GM12878 (cell line): ENCODE results near the gene MAK. TPM values are rescaled to one million over a fixed set of nuclear protein-coding genes. Genes with fewer than 3 reads are reported as not detected.

Experiments used
- ATAC-seq: fragments of 200-7000 bp; cut with Tn5 transposase; 3 replicates; pipeline ENCODE4 v1.9.1; 2020; ENCODE audit warnings: mild to moderate bottlenecking, moderate library complexity
- BruUV-seq: library from RNA; stranded (reverse); fragments of 400-500 nt; replicated peaks from 2 replicates; lab custom pipeline; 2021; lab: Mats Ljungman, UMichigan
- CTCF ChIA-PET: fragments of 300-600 bp; sonication (Branson Sonifier 250); formaldehyde crosslinking; extraction: SDS; loops from one replicate; lab custom pipeline; 2021; ENCODE audit warnings: inconsistent platforms; lab: Yijun Ruan, JAX
- POLR2A ChIA-PET: fragments of 350-600 bp; formaldehyde crosslinking; extraction: SDS; loops from one replicate; lab custom pipeline; 2021; ENCODE audit warnings: inconsistent platforms; lab: Charles Lee
- RAD21 ChIA-PET: fragments of 300-600 bp; sonication (Branson Sonifier 250); formaldehyde crosslinking; loops from one replicate; lab custom pipeline; 2023; ENCODE audit warnings: antibody characterized with exemption; ENCODE audit not compliant: unreplicated experiment; lab: Charles Lee
- SMC1A ChIA-PET: fragments of 300-600 bp; sonication (Branson Sonifier 250); formaldehyde crosslinking; loops from one replicate; lab custom pipeline; 2023; ENCODE audit not compliant: unreplicated experiment, uncharacterized antibody; lab: Charles Lee
- DNase-seq: peaks from one replicate; pipeline ENCODE4 v3.0.0-alpha.2; 2011; ENCODE audit warnings: low read depth, low spot score
- FAIRE-seq: peaks from 3 replicates; lab custom pipeline; 2011; peaks lifted over from hg19 to GRCh38; lab: Jason Lieb, UNC
- H2AFZ ChIP-seq: 2 replicates; pipeline ENCODE4 v1.6.0; 2011; ENCODE audit warnings: low read depth, low read length, control low read depth; ENCODE audit not compliant: control insufficient read depth
- H3K27ac ChIP-seq: 2 replicates; pipeline ENCODE4 v1.5.1; 2011; ENCODE audit warnings: control low read depth; ENCODE audit not compliant: control insufficient read depth, insufficient read depth
- H3K27me3 ChIP-seq, 2 experiments: replicated peaks in 1 of 2; 2 replicates each; pipeline versions ENCODE4 v1.6.0 to v1.6.1; 2011; ENCODE audit warnings: low read length in 1 of 2; ENCODE audit not compliant: control insufficient read depth in 2 of 2, insufficient read depth in 2 of 2
- H3K36me3 ChIP-seq, 2 experiments: 2 replicates each; pipeline ENCODE4 v1.5.1; 2011; ENCODE audit warnings: low read length in 1 of 2; ENCODE audit not compliant: control insufficient read depth in 2 of 2, insufficient read depth in 2 of 2
- H3K4me1 ChIP-seq: 2 replicates; pipeline ENCODE4 v1.6.1; 2011; ENCODE audit warnings: mild to moderate bottlenecking, low read length, moderate library complexity, mixed read lengths; ENCODE audit not compliant: control insufficient read depth, insufficient read depth
- H3K4me2 ChIP-seq: 2 replicates; pipeline ENCODE4 v1.6.0; 2011; ENCODE audit warnings: control low read depth; ENCODE audit not compliant: control insufficient read depth, insufficient read depth
- H3K4me3 ChIP-seq: fragments of 200-600 bp; sonication (generic); 2 replicates; pipeline ENCODE4 v1.5.1; 2016
- H3K79me2 ChIP-seq: 2 replicates; pipeline ENCODE4 v1.6.0; 2011; ENCODE audit warnings: low read length; ENCODE audit not compliant: control insufficient read depth, insufficient read depth
- H3K9ac ChIP-seq: 2 replicates; pipeline ENCODE4 v1.8.0; 2011; ENCODE audit warnings: low read length, control low read depth, mixed read lengths; ENCODE audit not compliant: control insufficient read depth, insufficient read depth
- H3K9me3 ChIP-seq: replicated peaks from 3 replicates; pipeline ENCODE4 v1.5.1; 2011; ENCODE audit warnings: mild to moderate bottlenecking, low read length; ENCODE audit not compliant: control insufficient read depth, insufficient read depth
- H4K20me1 ChIP-seq: 2 replicates; pipeline ENCODE4 v1.6.0; 2011; ENCODE audit not compliant: control insufficient read depth, insufficient read depth
- CBX5 ChIP-seq: sonication (generic); IDR thresholded peaks from 2 replicates; pipeline ENCODE4 v1.6.1; 2016; ENCODE audit warnings: low read depth, moderate library complexity, mild to moderate bottlenecking, inconsistent platforms
- CREM ChIP-seq: IDR thresholded peaks from 2 replicates; pipeline ENCODE4 v1.6.1; 2014; ENCODE audit warnings: antibody characterized with exemption, low read depth
- DPF2 ChIP-seq: fragments of 450-650 bp; IDR thresholded peaks from 2 replicates; pipeline ENCODE4 v1.6.1; 2017; ENCODE audit warnings: mild to moderate bottlenecking
- E2F4 ChIP-seq: IDR thresholded peaks from 2 replicates; pipeline ENCODE4 v1.6.1; 2012; ENCODE audit warnings: low read depth, low read length, improper control_type of control experiment
- EP300 ChIP-seq, 2 experiments: fragments of 150-350 bp in 1 of 2; IDR thresholded peaks; 2 replicates each; pipeline ENCODE4 v1.6.1; 2011 to 2012; ENCODE audit warnings: low read depth in 2 of 2, low read length in 2 of 2, borderline replicate concordance in 1 of 2, improper control_type of control experiment in 1 of 2, inconsistent platforms in 1 of 2; ENCODE audit not compliant: control insufficient read depth in 1 of 2
- HDAC6 ChIP-seq: fragments of 200-600 bp; sonication (generic); IDR thresholded peaks from one replicate; pipeline ENCODE4 v1.8.0; 2017; ENCODE audit warnings: antibody characterized with exemption; ENCODE audit not compliant: unreplicated experiment
- JUND ChIP-seq: IDR thresholded peaks from 2 replicates; pipeline ENCODE4 v1.6.1; 2012; ENCODE audit warnings: low read depth, mild to moderate bottlenecking, low read length, improper control_type of control experiment, moderate library complexity
- KLF5 ChIP-seq: fragments of 450-650 bp; IDR thresholded peaks from 2 replicates; pipeline ENCODE4 v1.6.1; 2014; ENCODE audit warnings: mild to moderate bottlenecking; ENCODE audit not compliant: partially characterized antibody
- NFXL1 ChIP-seq: fragments of 450-650 bp; IDR thresholded peaks from 2 replicates; pipeline ENCODE4 v1.6.1; 2017; ENCODE audit warnings: antibody characterized with exemption, mild to moderate bottlenecking, borderline replicate concordance
- POLR2A ChIP-seq: IDR thresholded peaks from 2 replicates; pipeline ENCODE4 v1.6.1; 2011; ENCODE audit warnings: low read depth, mild to moderate bottlenecking, low read length
- SREBF2 ChIP-seq: IDR thresholded peaks from 2 replicates; pipeline ENCODE4 v1.6.1; 2012; ENCODE audit warnings: mild to moderate bottlenecking, low read length
- TARDBP ChIP-seq: IDR thresholded peaks from 2 replicates; pipeline ENCODE4 v1.6.1; 2016; ENCODE audit warnings: borderline replicate concordance
- WRNIP1 ChIP-seq: IDR thresholded peaks from 2 replicates; pipeline ENCODE4 v1.6.1; 2011; ENCODE audit warnings: low read depth, low read length, improper control_type of control experiment, borderline replicate concordance
- YY1 ChIP-seq: IDR thresholded peaks from 2 replicates; pipeline ENCODE4 v1.6.1; 2011; ENCODE audit warnings: low read depth, mild to moderate bottlenecking, low read length
- ZNF274 ChIP-seq: IDR thresholded peaks from one replicate; pipeline ENCODE4 v1.8.0; 2011; ENCODE audit not compliant: insufficient read length, insufficient read depth
- WGBS: methylation state at CpG from one replicate; pipeline ENCODE4 v1.1.6; 2016; ENCODE audit warnings: low lambda C conversion rate; ENCODE audit not compliant: insufficient replicate concordance, insufficient coverage; ENCODE audit errors: missing lambda C conversion rate; 5-methylcytosine and 5-hydroxymethylcytosine counted together
- in situ Hi-C: fragments of 300-500 bp; cut with MboI; formaldehyde crosslinking; loops from 9 replicates; pipeline ENCODE4 v1.14.3; 2018; ENCODE audit warnings: mixed read lengths
- intact Hi-C: fragments of 100-400 bp; cut with micrococcal nuclease; formaldehyde crosslinking; loops from one replicate; pipeline ENCODE4 v1.14.2; 2022; ENCODE audit not compliant: unreplicated experiment
- polyA plus RNA-seq, 11 experiments: library from polyadenylated mRNA; depleted of rRNA in 4 of 11; unstranded in 6 of 11; stranded (reverse) in 5 of 11; fragments of >200 nt; fragmentation: Nextera tagmentation in 4 of 11; fragmentation: Illumina TruSeq in 1 of 11; extraction: Ambion mirVana in 4 of 11; extraction: Trizol in 1 of 11; gene quantifications; 1 replicate in 1 of 11; 2 replicates in 10 of 11; pipeline versions ENCODE4 v1.2.1 to v1.2.3, GENCODE V29; 2011 to 2016; ENCODE audit warnings: inconsistent platforms in 2 of 11, missing spikeins in 2 of 11, low read depth in 1 of 11
- total RNA-seq, 4 experiments: library from RNA; depleted of rRNA in 3 of 4; stranded (reverse); fragments of >200 nt in 3 of 4; fragmentation: Illumina TruSeq in 1 of 4; extraction: Trizol in 1 of 4; gene quantifications; 2 replicates each; pipeline versions ENCODE4 v1.2.1 to v1.2.3, GENCODE V29; 2013 to 2021
- TF ChIP-seq, protein P1 (sequence below): fragments of 450-650 bp; IDR thresholded peaks from 2 replicates; pipeline ENCODE4 v1.6.1; 2018; ENCODE audit warnings: mild to moderate bottlenecking, low read depth, moderate library complexity; ENCODE audit not compliant: partially characterized antibody
- TF ChIP-seq, protein P2 (sequence below): fragments of 450-650 bp; IDR thresholded peaks from 2 replicates; pipeline ENCODE4 v1.6.1; 2016; ENCODE audit warnings: mild to moderate bottlenecking

Gene MAK
- total and polyA plus RNA-seq, 10 of the 15 experiments (the other 5 are each of a cell fraction or from before 2014, with no cell fraction given), result 0.01 to 0.90 (median 0.13) TPM; not detected in 1

- no peak for FAIRE-seq
Observed at GRCh38 chr6:10850728-10851127, 12.4 kb upstream of the MAK start.

More at GRCh38 chr6:10850728-10851127, 12.4 kb upstream of the MAK start:
- POLR2A ChIA-PET, result no interaction called here
- TF ChIP-seq DPF2, result no peak
- TF ChIP-seq CBX5, result no peak
- TF ChIP-seq E2F4, result no peak
- no peak for TF ChIP-seq POLR2A
- no peak for TF ChIP-seq SREBF2
- TF ChIP-seq, protein P1, sequence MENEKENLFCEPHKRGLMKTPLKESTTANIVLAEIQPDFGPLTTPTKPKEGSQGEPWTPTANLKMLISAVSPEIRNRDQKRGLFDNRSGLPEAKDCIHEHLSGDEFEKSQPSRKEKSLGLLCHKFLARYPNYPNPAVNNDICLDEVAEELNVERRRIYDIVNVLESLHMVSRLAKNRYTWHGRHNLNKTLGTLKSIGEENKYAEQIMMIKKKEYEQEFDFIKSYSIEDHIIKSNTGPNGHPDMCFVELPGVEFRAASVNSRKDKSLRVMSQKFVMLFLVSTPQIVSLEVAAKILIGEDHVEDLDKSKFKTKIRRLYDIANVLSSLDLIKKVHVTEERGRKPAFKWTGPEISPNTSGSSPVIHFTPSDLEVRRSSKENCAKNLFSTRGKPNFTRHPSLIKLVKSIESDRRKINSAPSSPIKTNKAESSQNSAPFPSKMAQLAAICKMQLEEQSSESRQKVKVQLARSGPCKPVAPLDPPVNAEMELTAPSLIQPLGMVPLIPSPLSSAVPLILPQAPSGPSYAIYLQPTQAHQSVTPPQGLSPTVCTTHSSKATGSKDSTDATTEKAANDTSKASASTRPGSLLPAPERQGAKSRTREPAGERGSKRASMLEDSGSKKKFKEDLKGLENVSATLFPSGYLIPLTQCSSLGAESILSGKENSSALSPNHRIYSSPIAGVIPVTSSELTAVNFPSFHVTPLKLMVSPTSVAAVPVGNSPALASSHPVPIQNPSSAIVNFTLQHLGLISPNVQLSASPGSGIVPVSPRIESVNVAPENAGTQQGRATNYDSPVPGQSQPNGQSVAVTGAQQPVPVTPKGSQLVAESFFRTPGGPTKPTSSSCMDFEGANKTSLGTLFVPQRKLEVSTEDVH, result no peak
- no peak for TF ChIP-seq EP300 (IDR thresholded peaks at IDR 0.05; ENCODE audit: borderline replicate concordance in 1 of 2, control insufficient read depth in 1 of 2, low read depth in 2 of 2, low read length in 2 of 2)
- TF ChIP-seq KLF5, result no peak
- no peak for TF ChIP-seq TARDBP
- TF ChIP-seq, protein P2, sequence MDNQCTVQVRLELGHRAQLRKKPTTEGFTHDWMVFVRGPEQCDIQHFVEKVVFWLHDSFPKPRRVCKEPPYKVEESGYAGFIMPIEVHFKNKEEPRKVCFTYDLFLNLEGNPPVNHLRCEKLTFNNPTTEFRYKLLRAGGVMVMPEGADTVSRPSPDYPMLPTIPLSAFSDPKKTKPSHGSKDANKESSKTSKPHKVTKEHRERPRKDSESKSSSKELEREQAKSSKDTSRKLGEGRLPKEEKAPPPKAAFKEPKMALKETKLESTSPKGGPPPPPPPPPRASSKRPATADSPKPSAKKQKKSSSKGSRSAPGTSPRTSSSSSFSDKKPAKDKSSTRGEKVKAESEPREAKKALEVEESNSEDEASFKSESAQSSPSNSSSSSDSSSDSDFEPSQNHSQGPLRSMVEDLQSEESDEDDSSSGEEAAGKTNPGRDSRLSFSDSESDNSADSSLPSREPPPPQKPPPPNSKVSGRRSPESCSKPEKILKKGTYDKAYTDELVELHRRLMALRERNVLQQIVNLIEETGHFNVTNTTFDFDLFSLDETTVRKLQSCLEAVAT, result no peak
- no peak for TF ChIP-seq HDAC6
- TF ChIP-seq NFXL1, result no peak
- TF ChIP-seq CREM, result no peak
- TF ChIP-seq ZNF274, result no peak
- TF ChIP-seq JUND, result no peak
- TF ChIP-seq WRNIP1, result no peak
- TF ChIP-seq YY1, result no peak
- ATAC-seq (no peak), DNase-seq (no peak)
- H3K27ac ChIP-seq, result no peak overlapping the region
- CTCF ChIA-PET, result no interaction called here
- H3K4me3 ChIP-seq, result no peak overlapping the region
- H3K79me2 ChIP-seq, result no peaks in the 10 kb centered on the region
- H4K20me1 ChIP-seq, result no peaks in the 10 kb centered on the region
- no peak overlapping the region for H3K9ac ChIP-seq
- no peak overlapping the region for H3K4me2 ChIP-seq
- in situ Hi-C loops (no loop called here), intact Hi-C loops (no loop called here)
- no peaks in the 10 kb centered on the region for H3K4me1 ChIP-seq
- no peaks in the 10 kb centered on the region for H3K27me3 ChIP-seq
- 67% methylated on average over 7 of the region's 7 CpGs for WGBS
- no TSS peak for BruUV-seq
- H2AFZ ChIP-seq, result no peak overlapping the region
- H3K9me3 ChIP-seq, result no peaks in the 10 kb centered on the region; the same call in 2 of the 3 replicates
- RAD21 ChIA-PET, result no interaction called here
- H3K36me3 ChIP-seq, result no peaks in the 10 kb centered on the region
- SMC1A ChIA-PET, result interaction anchor here (0.9 kb wide), 1 partner anchor 128 kb away, joined by 3 read pairs; no protein-coding TSS in a partner anchor
